Neural cell (in vitro differentiated cells): Measurements from ENCODE around the gene SNTG2.

Source experiments
- EP300 ChIP-seq: fragments of 450-650 bp; conservative IDR thresholded peaks from 2 replicates; pipeline ENCODE4 v1.6.1; 2014; ENCODE audit warnings: antibody characterized with exemption, mild to moderate bottlenecking, moderate library complexity; ENCODE audit not compliant: poor library complexity, severe bottlenecking
- EZH2 ChIP-seq: fragments of 200-600, 300-800 bp; shearing (Covaris generic), sonication (generic); IDR thresholded peaks from 2 replicates; pipeline ENCODE4 v1.6.1; 2014; ENCODE audit warnings: antibody characterized with exemption, low read length, borderline replicate concordance, mild to moderate bottlenecking; ENCODE audit not compliant: insufficient read depth, poor library complexity, severe bottlenecking
- MXI1 ChIP-seq: fragments of 450-650 bp; conservative IDR thresholded peaks from 2 replicates; pipeline ENCODE4 v1.6.1; 2014; ENCODE audit warnings: antibody characterized with exemption, mild to moderate bottlenecking; ENCODE audit not compliant: poor library complexity, severe bottlenecking
- POLR2AphosphoS5 ChIP-seq: IDR thresholded peaks from 2 replicates; pipeline ENCODE4 v1.6.1; 2012
- RAD21 ChIP-seq: fragments of 450-650 bp; conservative IDR thresholded peaks from 2 replicates; pipeline ENCODE4 v1.6.1; 2014; ENCODE audit warnings: antibody characterized with exemption, mild to moderate bottlenecking, moderate library complexity
- REST ChIP-seq: IDR thresholded peaks from 2 replicates; pipeline ENCODE4 v1.6.1; 2012; ENCODE audit warnings: borderline replicate concordance
- SMC3 ChIP-seq: fragments of 450-650 bp; conservative IDR thresholded peaks from 2 replicates; pipeline ENCODE4 v1.6.1; 2014; ENCODE audit warnings: antibody characterized with exemption, mild to moderate bottlenecking, moderate library complexity; ENCODE audit not compliant: poor library complexity
- TAF1 ChIP-seq: IDR thresholded peaks from 2 replicates; pipeline ENCODE4 v1.6.1; 2012; ENCODE audit warnings: low read depth
- TF ChIP-seq, protein P1 (sequence below): fragments of 450-650 bp; IDR thresholded peaks from 2 replicates; pipeline ENCODE4 v1.5.1; 2014; ENCODE audit warnings: antibody characterized with exemption, mild to moderate bottlenecking, moderate library complexity; ENCODE audit not compliant: poor library complexity, severe bottlenecking

GRCh38 chr2:1004398-1004797 lies 53.7 kb downstream of the SNTG2 start:
- TF ChIP-seq, protein P1, sequence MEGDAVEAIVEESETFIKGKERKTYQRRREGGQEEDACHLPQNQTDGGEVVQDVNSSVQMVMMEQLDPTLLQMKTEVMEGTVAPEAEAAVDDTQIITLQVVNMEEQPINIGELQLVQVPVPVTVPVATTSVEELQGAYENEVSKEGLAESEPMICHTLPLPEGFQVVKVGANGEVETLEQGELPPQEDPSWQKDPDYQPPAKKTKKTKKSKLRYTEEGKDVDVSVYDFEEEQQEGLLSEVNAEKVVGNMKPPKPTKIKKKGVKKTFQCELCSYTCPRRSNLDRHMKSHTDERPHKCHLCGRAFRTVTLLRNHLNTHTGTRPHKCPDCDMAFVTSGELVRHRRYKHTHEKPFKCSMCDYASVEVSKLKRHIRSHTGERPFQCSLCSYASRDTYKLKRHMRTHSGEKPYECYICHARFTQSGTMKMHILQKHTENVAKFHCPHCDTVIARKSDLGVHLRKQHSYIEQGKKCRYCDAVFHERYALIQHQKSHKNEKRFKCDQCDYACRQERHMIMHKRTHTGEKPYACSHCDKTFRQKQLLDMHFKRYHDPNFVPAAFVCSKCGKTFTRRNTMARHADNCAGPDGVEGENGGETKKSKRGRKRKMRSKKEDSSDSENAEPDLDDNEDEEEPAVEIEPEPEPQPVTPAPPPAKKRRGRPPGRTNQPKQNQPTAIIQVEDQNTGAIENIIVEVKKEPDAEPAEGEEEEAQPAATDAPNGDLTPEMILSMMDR = no peak
- TF ChIP-seq REST = no peak
- no peak for TF ChIP-seq EZH2
- no peak for TF ChIP-seq POLR2AphosphoS5
- TF ChIP-seq EP300 = no peak
- no peak for TF ChIP-seq SMC3
- no peak for TF ChIP-seq MXI1
- no peak for TF ChIP-seq RAD21
- TF ChIP-seq TAF1 = no peak
